Lower leg skin (tissue), 3 donors: ENCODE data around the gene SLC34A3.

Experiments used
- CTCF ChIP-seq, 3 donors: fragments of 450-650 bp; IDR thresholded peaks; one replicate each; pipeline ENCODE4 v1.5.1; 2016; ENCODE audit warnings: antibody characterized with exemption in 3 of 3, mild to moderate bottlenecking in 3 of 3, moderate library complexity in 2 of 3
- POLR2A ChIP-seq, 2 donors: fragments of 450-650 bp; IDR thresholded peaks; one replicate each; pipeline ENCODE4 v1.6.1; 2016 to 2017; ENCODE audit warnings: antibody characterized with exemption in 2 of 2, mild to moderate bottlenecking in 1 of 2, moderate library complexity in 1 of 2

- TF ChIP-seq CTCF (IDR thresholded peaks at IDR 0.05), result no peak
- TF ChIP-seq POLR2A (IDR thresholded peaks at IDR 0.05), result no peak
Measured at GRCh38 chr9:137256362-137256761, 25.7 kb downstream of the SLC34A3 start.
